ENCODE data around the gene UBE2H.

The UBE2H gene

GRCh38 chr7:129843978-129844840, 108.6 kb downstream of the UBE2H start:
- no peak for TF ChIP-seq CTCF (IDR thresholded peaks at IDR 0.05; ENCODE audit: insufficient read depth, low read length, poor library complexity, severe bottlenecking)
- no peak for TF ChIP-seq EZH2phosphoT487 (conservative IDR thresholded peaks at IDR 0.05; ENCODE audit: low read length)
- Histone ChIP-seq H3K9ac (ENCODE audit: low read length) (no peak overlapping the region), H3K79me2 (ENCODE audit: insufficient read depth, low read length) (no peaks in the 10 kb centered on the region)

DNA sequence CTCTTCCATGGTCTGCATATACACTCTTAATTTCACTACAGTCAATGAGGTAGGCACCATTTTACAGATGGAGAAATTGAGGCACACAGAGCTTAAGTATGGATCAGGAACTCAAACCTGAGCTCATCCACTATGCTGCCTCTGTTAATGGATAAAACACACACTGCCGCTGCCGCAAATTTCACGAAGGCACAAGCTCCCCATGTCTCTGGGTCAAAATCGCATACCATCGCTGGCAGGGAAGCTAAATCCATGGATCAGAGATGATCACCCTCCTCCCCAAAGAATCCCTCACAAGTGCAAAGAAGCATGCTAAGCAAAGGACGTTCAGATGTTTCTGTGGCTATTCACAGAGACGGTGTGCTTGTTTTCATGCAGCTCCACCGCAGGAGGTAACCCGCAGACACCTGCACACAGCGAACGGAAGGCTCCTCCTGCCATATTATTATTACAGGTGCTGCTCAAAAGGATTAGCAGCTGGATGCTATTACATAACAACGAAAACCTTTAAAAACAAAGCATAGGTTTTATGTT, 109.3 kb downstream of the UBE2H start:
- H3K4me3 ChIP-seq (ENCODE audit: insufficient read depth, low read length, poor library complexity, severe bottlenecking): no peak overlapping the region
- no peak overlapping the region for H3K27ac ChIP-seq (ENCODE audit: low read depth, low read length)
- no peaks in the 10 kb centered on the region for H3K9me3 ChIP-seq (ENCODE audit: insufficient read depth, low read length)
- no peaks in the 10 kb centered on the region for H3K9me2 ChIP-seq (replicated peaks; ENCODE audit: insufficient read depth, low read length)
- TF ChIP-seq EZH2phosphoT487 (conservative IDR thresholded peaks at IDR 0.05; ENCODE audit: low read length) (no peak), CTCF (IDR thresholded peaks at IDR 0.05; ENCODE audit: insufficient read depth, low read length, poor library complexity, severe bottlenecking) (no peak)
- H3K9ac ChIP-seq (ENCODE audit: low read length): no peak overlapping the region
- H4K20me1 ChIP-seq (ENCODE audit: low read depth, low read length): no peaks in the 10 kb centered on the region
- H3K36me3 ChIP-seq (ENCODE audit: low read length): no peaks in the 10 kb centered on the region
- no peaks in the 10 kb centered on the region for H3K27me3 ChIP-seq (ENCODE audit: low read length)
- no peak overlapping the region for H2AFZ ChIP-seq (ENCODE audit: low read depth, low read length, severe bottlenecking)
- no peaks in the 10 kb centered on the region for H3K79me2 ChIP-seq (ENCODE audit: insufficient read depth, low read length)
- H3K4me2 ChIP-seq (ENCODE audit: low read depth, low read length, poor library complexity, severe bottlenecking): no peak overlapping the region
- no peaks in the 10 kb centered on the region for H3F3A ChIP-seq (ENCODE audit: insufficient read depth)

More at GRCh38 chr7:129843978-129844840, 108.6 kb downstream of the UBE2H start:
- H3K27me3 ChIP-seq (ENCODE audit: low read length): no peaks in the 10 kb centered on the region
- H3K27ac ChIP-seq (ENCODE audit: low read depth, low read length): no peak overlapping the region
- H3K36me3 ChIP-seq (ENCODE audit: low read length): no peaks in the 10 kb centered on the region
- H4K20me1 ChIP-seq (ENCODE audit: low read depth, low read length): no peaks in the 10 kb centered on the region
- H3K9me3 ChIP-seq (ENCODE audit: insufficient read depth, low read length): no peaks in the 10 kb centered on the region
- H3K4me2 ChIP-seq (ENCODE audit: low read depth, low read length, poor library complexity, severe bottlenecking): no peak overlapping the region
- no peak overlapping the region for H3K4me3 ChIP-seq (ENCODE audit: insufficient read depth, low read length, poor library complexity, severe bottlenecking)
- H3K9me2 ChIP-seq (replicated peaks; ENCODE audit: insufficient read depth, low read length): no peaks in the 10 kb centered on the region
- H3F3A ChIP-seq (ENCODE audit: insufficient read depth): no peaks in the 10 kb centered on the region
- H2AFZ ChIP-seq (ENCODE audit: low read depth, low read length, severe bottlenecking): no peak overlapping the region

GRCh38 chr7:129841465-129841864, 111.3 kb downstream of the UBE2H start:
- Histone ChIP-seq H3K9me2 (replicated peaks; ENCODE audit: insufficient read depth, low read length) (no peaks in the 10 kb centered on the region), H3F3A (ENCODE audit: insufficient read depth) (peaks cover 4% of the 10 kb centered on the region; the same call in 1 of the 2 replicates), H3K4me3 (ENCODE audit: insufficient read depth, low read length, poor library complexity, severe bottlenecking) (no peak overlapping the region), H4K20me1 (ENCODE audit: low read depth, low read length) (no peaks in the 10 kb centered on the region), H3K79me2 (ENCODE audit: insufficient read depth, low read length) (no peaks in the 10 kb centered on the region), H3K36me3 (ENCODE audit: low read length) (no peaks in the 10 kb centered on the region), H3K27ac (ENCODE audit: low read depth, low read length) (no peak overlapping the region), H3K27me3 (ENCODE audit: low read length) (no peaks in the 10 kb centered on the region), H2AFZ (ENCODE audit: low read depth, low read length, severe bottlenecking) (no peak overlapping the region), H3K9ac (ENCODE audit: low read length) (no peak overlapping the region), H3K9me3 (ENCODE audit: insufficient read depth, low read length) (no peaks in the 10 kb centered on the region), H3K4me2 (ENCODE audit: low read depth, low read length, poor library complexity, severe bottlenecking) (no peak overlapping the region)
- TF ChIP-seq EZH2phosphoT487 (conservative IDR thresholded peaks at IDR 0.05; ENCODE audit: low read length) (no peak), CTCF (IDR thresholded peaks at IDR 0.05; ENCODE audit: insufficient read depth, low read length, poor library complexity, severe bottlenecking) (no peak)
